Heart right ventricle (tissue), 16 donors: ENCODE measurements around the gene C1QTNF6. TPM values are rescaled to one million over a fixed set of nuclear protein-coding genes. Genes with fewer than 3 reads are reported as not detected.

ENCODE experiments used
- ATAC-seq, 8 donors: fragments of 200-7000 bp; cut with Tn5 transposase; one replicate each; pipeline ENCODE4 v1.9.1; 2020; ENCODE audit warnings: mild to moderate bottlenecking in 8 of 8, moderate library complexity in 8 of 8, moderate number of reproducible peaks in 1 of 8
- DNase-seq, 2 donors: peaks; one replicate each; pipeline ENCODE4 v3.0.0-alpha.2; 2020
- H3K27ac ChIP-seq, 10 donors: fragments of 200-600 bp; sonication (generic) in 2 of 10; one replicate each; pipeline versions ENCODE4 v1.5.0 to v1.8.0; 2020 to 2022; ENCODE audit warnings: mild to moderate bottlenecking in 3 of 10
- H3K27me3 ChIP-seq, 7 donors: fragments of 200-600 bp; one replicate each; pipeline ENCODE4 v1.8.0; 2021 to 2022; ENCODE audit warnings: mild to moderate bottlenecking in 2 of 7
- H3K36me3 ChIP-seq, 9 donors: fragments of 200-600 bp; sonication (generic) in 1 of 9; one replicate each; pipeline versions ENCODE4 v1.5.0 to v1.8.0; 2020 to 2022; ENCODE audit warnings: mild to moderate bottlenecking in 2 of 9
- H3K4me1 ChIP-seq, 9 donors: fragments of 200-600 bp; sonication (generic) in 1 of 9; one replicate each; pipeline versions ENCODE4 v1.5.0 to v1.8.0; 2020 to 2022; ENCODE audit warnings: mild to moderate bottlenecking in 4 of 9
- H3K4me3 ChIP-seq, 10 donors: fragments of 200-600 bp; sonication (generic) in 2 of 10; one replicate each; pipeline versions ENCODE4 v1.5.0 to v1.8.0; 2020 to 2022; ENCODE audit warnings: mild to moderate bottlenecking in 7 of 10, moderate library complexity in 2 of 10
- H3K9me3 ChIP-seq, 11 donors: fragments of 200-600 bp in 10 of 11; sonication (generic) in 2 of 11; one replicate each; pipeline versions ENCODE4 v1.5.0 to v1.8.0; 2013 to 2022; ENCODE audit warnings: mild to moderate bottlenecking in 2 of 11, control low read depth in 1 of 11, moderate library complexity in 1 of 11
- WGBS, 2 donors: extraction: QIAGEN DNeasy Blood & Tissue Kit; methylation state at CpG; one replicate each; pipeline ENCODE4 v1.1.7; 2013; ENCODE audit warnings: inconsistent platforms in 1 of 2; 5-methylcytosine and 5-hydroxymethylcytosine counted together
- intact Hi-C, 10 donors: fragments of 100-400 bp; cut with DNase I; formaldehyde crosslinking; loops; one replicate each; pipeline versions ENCODE4 v1.11.1 to v1.14.2; 2022
- polyA plus RNA-seq, 2 donors: library from polyadenylated mRNA; stranded (reverse); fragments of 200-250 nt; gene quantifications; one replicate each; pipeline ENCODE4 v1.2.3, GENCODE V29; 2013
- total RNA-seq, 10 donors: library from RNA; stranded (reverse); fragmentation: NEBNext Ultra II Directional in 3 of 10; extraction: Animal tissue kit (Norgen Biotek cat#: 25700) in 3 of 10; gene quantifications; one replicate each; pipeline versions ENCODE4 v1.2.1 to v1.2.4, GENCODE V29; 2021 to 2023
- TF ChIP-seq, protein P1 (sequence below), 9 donors: fragments of 200-600 bp; sonication (generic) in 2 of 9; IDR thresholded peaks; one replicate each; pipeline versions ENCODE4 v1.5.0 to v1.8.0; 2021 to 2022; ENCODE audit warnings: antibody characterized with exemption in 9 of 9, mild to moderate bottlenecking in 5 of 9, moderate library complexity in 1 of 9
- donor health status: Arrhythmogenic right ventricular cardiomyopathy.
- donor health status: ischemic (EF 13 %, LVEDD 7.1; RV severe dilation, severe dysfunction).
- donor health status: healthy with polysubstance abuse.
- donor health status: DM: no; HTN: yes; CAD: no.
- donor health status: DM: no; HTN: no; CAD: no.
- donor health status: ischemic (EF 25% LVEDD 6.9; RV normal size, moderate dysfunction).
- donor health status: ischemic (EF 25% LVEDD 5.7; RV mildly dilated, moderate dysfunction).
- donor health status: healthy.
- donor health status: DM: yes; HTN: yes; CAD: no.
- donor health status: Ischemic cardiomyopathy.
- donor health status: ischemic (EF 35%, LVEDD 5.7; RV mildly dilated, moderate dysfunction).
- donor health status: nonischemic (EF 11% LVEDD 7.7; RV severe dilation, severe dysfunction).
- donor health status: DM: yes; HTN: yes; CAD: no.
- donor health status: PGD.
- donor health status: ischemic (EF 29% LVEDD 5.4; RV normal size, mild dysfunction).
- donor health status: nonischemic (EF 23%, LVEDD 6.1; RV moderate dilation, normal function).

C1QTNF6 gene
- total and polyA plus RNA-seq, 12 donors: 0.51 to 6.4 (median 1.5) TPM

- 74 to 79% methylated on average over 17 of the region's 17 CpGs for WGBS, 2 donors
- Histone ChIP-seq H3K9me3 (no peaks in the 10 kb centered on the region), H3K4me1 (peaks cover 21 to 59% (median 42%) of the 10 kb centered on the region in 9 donors), H3K4me3 (no peak overlapping the region), H3K36me3 (peaks cover 0 to 11% (median 0%) of the 10 kb centered on the region in 9 donors), H3K27ac (no peak overlapping the region), H3K27me3 (no peaks in the 10 kb centered on the region)
- DNase-seq (no peak), ATAC-seq (no peak)
- TF ChIP-seq, protein P1, sequence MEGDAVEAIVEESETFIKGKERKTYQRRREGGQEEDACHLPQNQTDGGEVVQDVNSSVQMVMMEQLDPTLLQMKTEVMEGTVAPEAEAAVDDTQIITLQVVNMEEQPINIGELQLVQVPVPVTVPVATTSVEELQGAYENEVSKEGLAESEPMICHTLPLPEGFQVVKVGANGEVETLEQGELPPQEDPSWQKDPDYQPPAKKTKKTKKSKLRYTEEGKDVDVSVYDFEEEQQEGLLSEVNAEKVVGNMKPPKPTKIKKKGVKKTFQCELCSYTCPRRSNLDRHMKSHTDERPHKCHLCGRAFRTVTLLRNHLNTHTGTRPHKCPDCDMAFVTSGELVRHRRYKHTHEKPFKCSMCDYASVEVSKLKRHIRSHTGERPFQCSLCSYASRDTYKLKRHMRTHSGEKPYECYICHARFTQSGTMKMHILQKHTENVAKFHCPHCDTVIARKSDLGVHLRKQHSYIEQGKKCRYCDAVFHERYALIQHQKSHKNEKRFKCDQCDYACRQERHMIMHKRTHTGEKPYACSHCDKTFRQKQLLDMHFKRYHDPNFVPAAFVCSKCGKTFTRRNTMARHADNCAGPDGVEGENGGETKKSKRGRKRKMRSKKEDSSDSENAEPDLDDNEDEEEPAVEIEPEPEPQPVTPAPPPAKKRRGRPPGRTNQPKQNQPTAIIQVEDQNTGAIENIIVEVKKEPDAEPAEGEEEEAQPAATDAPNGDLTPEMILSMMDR (IDR thresholded peaks at IDR 0.05): no peak
- intact Hi-C loops: no loop called here
Measured at GRCh38 chr22:37183432-37184379, 4.3 kb downstream of the C1QTNF6 start.

DNA sequence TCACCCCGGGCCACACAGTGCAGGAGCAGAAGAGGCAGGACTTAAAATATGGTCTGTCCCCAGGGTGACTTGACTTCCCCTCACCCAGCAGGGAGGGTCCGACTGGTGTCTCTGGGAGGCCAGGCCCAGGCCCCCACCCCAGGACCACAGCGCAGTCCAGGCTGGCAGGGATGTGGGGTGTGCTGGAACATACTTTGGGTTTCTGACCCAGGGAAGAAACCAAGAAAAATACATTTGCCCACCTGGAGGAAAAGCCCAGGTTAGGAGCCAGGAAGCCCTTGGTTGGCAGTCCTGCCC lies 5.2 kb downstream of the C1QTNF6 start:
- TF ChIP-seq, protein P1 (IDR thresholded peaks at IDR 0.05): no peak

GRCh38 chr22:37182101-37182948 lies 5.7 kb downstream of the C1QTNF6 start:
- H3K36me3 ChIP-seq: peaks cover 0 to 11% (median 0%) of the 10 kb centered on the region in 9 donors
- peaks cover 21 to 59% (median 42%) of the 10 kb centered on the region in 9 donors for H3K4me1 ChIP-seq
- ATAC-seq (no peak), DNase-seq (no peak)
- TF ChIP-seq, protein P1 (IDR thresholded peaks at IDR 0.05): no peak
- no peaks in the 10 kb centered on the region for H3K9me3 ChIP-seq
- WGBS, 2 donors: 85 to 91% methylated on average over 37 of the region's 37 CpGs
- no peaks in the 10 kb centered on the region for H3K27me3 ChIP-seq
- H3K4me3 ChIP-seq: no peak overlapping the region
- intact Hi-C loops: no loop called here
- no peak overlapping the region for H3K27ac ChIP-seq

More for the DNA sequence above, 5.2 kb downstream of the C1QTNF6 start:
- H3K27ac ChIP-seq: no peak overlapping the region
- no peak for ATAC-seq
- no peaks in the 10 kb centered on the region for H3K27me3 ChIP-seq
- H3K4me3 ChIP-seq: no peak overlapping the region
- intact Hi-C loops: no loop called here
- peaks cover 0 to 11% (median 0%) of the 10 kb centered on the region in 9 donors for H3K36me3 ChIP-seq
- no peaks in the 10 kb centered on the region for H3K9me3 ChIP-seq
- DNase-seq: no peak
- 73 to 96% methylated on average over 3 of the region's 3 CpGs for WGBS, 2 donors
- peaks cover 23 to 59% (median 42%) of the 10 kb centered on the region in 9 donors for H3K4me1 ChIP-seq

DNA sequence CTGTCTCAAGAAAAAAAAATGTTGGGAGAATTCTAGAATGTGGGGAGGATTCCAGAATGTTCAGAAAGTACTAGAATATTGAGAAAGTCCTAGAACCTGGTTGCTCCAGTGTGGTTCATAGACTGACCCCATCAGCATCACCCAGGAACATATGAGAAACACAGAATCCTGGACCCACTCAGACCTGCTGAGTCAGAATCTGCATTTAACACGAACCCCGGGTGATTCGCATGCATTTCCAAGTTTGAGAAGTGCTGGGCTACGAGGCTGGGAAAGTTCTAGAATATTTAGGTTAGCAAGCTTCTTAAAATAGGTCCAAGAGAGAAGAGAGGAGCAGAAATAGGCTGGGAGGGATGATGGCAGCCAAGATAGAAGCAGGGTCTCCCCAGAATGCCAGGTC lies 6.4 kb downstream of the C1QTNF6 start:
- intact Hi-C loops: no loop called here
- ATAC-seq: no peak
- H3K4me3 ChIP-seq: no peak overlapping the region
- H3K27me3 ChIP-seq: no peaks in the 10 kb centered on the region
- H3K36me3 ChIP-seq: peaks cover 0 to 11% (median 0%) of the 10 kb centered on the region in 9 donors
- H3K4me1 ChIP-seq: peaks cover 24 to 59% (median 42%) of the 10 kb centered on the region in 9 donors
- no peak for DNase-seq
- WGBS, 2 donors: 76 to 89% methylated on average over 4 of the region's 4 CpGs
- TF ChIP-seq, protein P1 (IDR thresholded peaks at IDR 0.05): no peak
- H3K27ac ChIP-seq: no peak overlapping the region
- no peaks in the 10 kb centered on the region for H3K9me3 ChIP-seq
